CD4-positive, alpha-beta memory T cell (primary cell): ENCODE results near the gene ELOVL6. TPM values are rescaled to one million over a fixed set of nuclear protein-coding genes. Genes with fewer than 3 reads are reported as not detected.
"Not testable (repeated sequence)": the region's sequence is repeated elsewhere in the genome, so short reads cannot be mapped to it uniquely, and the experiment has no call there.

ENCODE experiments used
- CTCF ChIA-PET: fragments of 350-600 bp; sonication (Branson Sonifier 250); formaldehyde crosslinking; loops from one replicate; lab custom pipeline; 2021; ENCODE audit warnings: inconsistent platforms; ENCODE audit not compliant: partially characterized antibody; lab: Charles Lee
- POLR2A ChIA-PET: fragments of 350-600 bp; sonication (Branson Sonifier 250); formaldehyde crosslinking; loops from one replicate; lab custom pipeline; 2021; ENCODE audit not compliant: partially characterized antibody; lab: Charles Lee
- DNase-seq, 5 donors: peaks; one replicate each; pipeline versions ENCODE4 v3.0.0 to v3.0.0-alpha.2; 2020 to 2022; ENCODE audit warnings: mixed read lengths in 1 of 5
- H3K27ac ChIP-seq: one replicate; pipeline ENCODE4 v1.7.0; 2013; ENCODE audit warnings: low read depth, low read length
- H3K27me3 ChIP-seq: 2 replicates; pipeline ENCODE4 v1.7.0; 2013; ENCODE audit warnings: mild to moderate bottlenecking, low read length, moderate library complexity; ENCODE audit not compliant: insufficient read depth
- H3K36me3 ChIP-seq: 2 replicates; pipeline ENCODE4 v1.7.0; 2013; ENCODE audit warnings: mild to moderate bottlenecking, low read length, moderate library complexity; ENCODE audit not compliant: insufficient read depth
- H3K4me1 ChIP-seq: 2 replicates; pipeline ENCODE4 v1.7.0; 2013; ENCODE audit warnings: mild to moderate bottlenecking, low read length, moderate library complexity; ENCODE audit not compliant: insufficient read depth
- H3K4me3 ChIP-seq, 2 donors: one replicate each; pipeline ENCODE4 v1.7.0; 2013; ENCODE audit warnings: low read length in 2 of 2, mild to moderate bottlenecking in 1 of 2
- H3K9me3 ChIP-seq, 2 donors: one replicate each; pipeline ENCODE4 v1.7.0; 2013; ENCODE audit warnings: low read length in 2 of 2, control low read depth in 1 of 2; ENCODE audit not compliant: control insufficient read depth in 1 of 2
- H3K27ac Mint-ChIP-seq, 7 donors: one replicate each; pipeline ENCODE4 v1.8.0; 2020 to 2021; ENCODE audit warnings: mixed read lengths in 7 of 7, mild to moderate bottlenecking in 6 of 7, inconsistent platforms in 3 of 7, moderate library complexity in 3 of 7
- H3K27me3 Mint-ChIP-seq, 2 donors: one replicate each; pipeline ENCODE4 v1.8.0; 2020 to 2021; ENCODE audit warnings: mixed read lengths in 2 of 2
- H3K36me3 Mint-ChIP-seq, 2 donors: one replicate each; pipeline ENCODE4 v1.8.0; 2020 to 2021; ENCODE audit warnings: mixed read lengths in 2 of 2, inconsistent platforms in 1 of 2, mild to moderate bottlenecking in 1 of 2
- H3K4me1 Mint-ChIP-seq, 4 donors: one replicate each; pipeline ENCODE4 v1.8.0; 2020 to 2021; ENCODE audit warnings: mixed read lengths in 4 of 4, mild to moderate bottlenecking in 1 of 4
- H3K4me3 Mint-ChIP-seq, 8 donors: one replicate each; pipeline ENCODE4 v1.8.0; 2020 to 2021; ENCODE audit warnings: mixed read lengths in 8 of 8, mild to moderate bottlenecking in 7 of 8, moderate library complexity in 6 of 8, inconsistent platforms in 3 of 8
- H3K9me3 Mint-ChIP-seq, 8 donors: one replicate each; pipeline ENCODE4 v1.8.0; 2020 to 2021; ENCODE audit warnings: mixed read lengths in 8 of 8, mild to moderate bottlenecking in 5 of 8, inconsistent platforms in 3 of 8, moderate library complexity in 1 of 8
- intact Hi-C: fragments of 100-400 bp; cut with micrococcal nuclease; formaldehyde crosslinking; loops from one replicate; pipeline ENCODE4 v1.15.1; 2023
- polyA plus RNA-seq, 2 donors: library from polyadenylated mRNA; unstranded; fragments of 300-500 nt; fragmentation: Illumina TruSeq; gene quantifications; one replicate each; pipeline ENCODE4 v1.2.3, GENCODE V29; 2021
- total RNA-seq, 2 experiments: library from RNA; stranded (reverse); gene quantifications; one replicate each; pipeline ENCODE4 v1.2.3, GENCODE V29; 2021

The ELOVL6 gene
- total RNA-seq, result 1 to 10 TPM; 3.3 to 3.4 TPM
- polyA plus RNA-seq, result 1 to 10 TPM; 1.1 to 1.3 TPM

DNA sequence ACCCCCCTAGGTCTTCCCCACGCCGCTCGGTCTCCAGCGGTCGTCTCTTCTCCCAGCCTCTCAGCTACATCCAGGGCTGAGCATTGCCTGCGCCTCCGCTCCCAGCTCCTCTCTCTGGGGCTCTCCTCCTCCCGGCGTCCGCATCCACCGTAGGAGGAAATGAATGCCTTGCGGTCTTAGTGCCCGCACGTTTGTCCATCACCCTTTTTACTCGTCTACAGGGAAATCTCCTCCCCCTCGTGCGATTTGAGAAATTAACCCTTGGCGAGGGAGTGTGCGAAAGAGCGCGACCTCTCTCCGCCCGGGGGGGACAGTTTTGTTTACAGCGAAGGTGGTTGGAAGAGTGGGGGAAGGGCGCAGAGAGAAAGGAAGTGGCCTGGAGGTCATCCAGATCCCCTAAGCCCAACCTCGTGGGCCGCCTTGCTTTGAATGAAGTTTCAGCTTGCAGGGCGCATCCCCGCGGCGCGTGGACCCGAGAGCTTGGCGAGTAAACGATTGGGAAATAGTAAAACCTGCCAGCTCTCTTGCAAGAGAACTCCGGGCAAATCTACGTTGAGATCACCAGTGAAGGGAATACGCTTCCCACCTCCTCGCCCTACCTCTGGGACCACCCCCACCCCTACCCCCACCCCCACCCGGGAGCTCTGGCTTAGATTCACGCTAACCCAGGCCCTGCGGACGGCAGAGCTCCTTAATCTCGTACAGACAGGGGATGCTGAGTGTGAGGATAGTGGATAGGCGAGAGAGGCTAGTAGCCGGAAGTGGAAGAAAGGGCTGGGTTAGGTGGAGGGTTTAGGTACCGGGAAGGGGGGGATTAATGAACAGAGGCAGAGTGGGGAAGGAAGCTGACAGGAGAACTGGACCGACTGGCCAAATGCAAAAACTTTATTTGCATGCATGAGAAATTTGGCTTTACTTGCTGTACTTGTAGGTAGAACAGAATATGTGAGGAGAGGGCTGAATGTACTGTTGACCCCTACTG is at the start of gene ELOVL6:
Gene ELOVL6, minus strand, starts transcription at position 181 of the 982 bp plus-strand sequence. CDS start 280 bp downstream, outside the sequence.
- H3K4me1 Mint-ChIP-seq, result peaks cover 15 to 42% (median 22%) of the 10 kb centered on the region in 4 donors
- intact Hi-C loops, result loop anchor here (5.0 to 10.0 kb wide), 2 partner anchors 319 to 464 kb away; partner anchors contain the start of gene PLA2G12A
- H3K4me3 Mint-ChIP-seq, result peak within 1 kb of the TSS; percentile 96 to 100 (median 100)
- peak within 1 kb of the TSS; percentile 80 to 94 for H3K4me3 ChIP-seq
- no peaks in the 10 kb centered on the region for H3K27me3 ChIP-seq
- H3K27ac ChIP-seq, result peak within 1 kb of the TSS; percentile 74
- H3K27me3 Mint-ChIP-seq, result no peaks in the 10 kb centered on the region
- H3K27ac Mint-ChIP-seq, result peak within 1 kb of the TSS; percentile 78 to 97 (median 93)
- ChIA-PET POLR2A (interaction anchor here (6.9 kb wide), 1 partner anchor 34 kb away, joined by 80 read pairs; no protein-coding TSS in a partner anchor), CTCF (interaction anchor here (0.6 to 2.2 kb wide), 4 partner anchors 8 to 193 kb away, joined by 3 to 14 read pairs (median 3); no protein-coding TSS in a partner anchor)
- H3K9me3 Mint-ChIP-seq, result peaks cover 0 to 4% (median 0%) of the 10 kb centered on the region in 8 donors
- H3K4me1 ChIP-seq, result peaks cover 24% of the 10 kb centered on the region
- peak; percentile 15 to 44 (median 18) for DNase-seq
- no peaks in the 10 kb centered on the region for H3K9me3 ChIP-seq
- peaks cover 0 to 18% of the 10 kb centered on the region in 2 donors for H3K36me3 Mint-ChIP-seq
- no peaks in the 10 kb centered on the region for H3K36me3 ChIP-seq

- Mint-ChIP-seq H3K36me3 (no peaks in the 10 kb centered on the region), H3K27ac (no peak overlapping the region), H3K4me1 (no peaks in the 10 kb centered on the region), H3K27me3 (peaks cover 0 to 2% of the 10 kb centered on the region in 2 donors), H3K9me3 (no peaks in the 10 kb centered on the region), H3K4me3 (no peak overlapping the region)
- CTCF ChIA-PET, result no interaction called here
- H3K9me3 ChIP-seq, result no peaks in the 10 kb centered on the region
- no peak overlapping the region for H3K4me3 ChIP-seq
- no peaks in the 10 kb centered on the region for H3K4me1 ChIP-seq
- intact Hi-C loops, result no loop called here
- POLR2A ChIA-PET, result no interaction called here
- no peak overlapping the region for H3K27ac ChIP-seq
- H3K27me3 ChIP-seq, result no peaks in the 10 kb centered on the region
- no peaks in the 10 kb centered on the region for H3K36me3 ChIP-seq
- DNase-seq, result no peak
Observed at GRCh38 chr4:110248100-110248499, 49.7 kb upstream of the ELOVL6 start.

- H3K4me1 ChIP-seq, result no peaks in the 10 kb centered on the region
- no peaks in the 10 kb centered on the region for H3K36me3 ChIP-seq
- POLR2A ChIA-PET, result no interaction called here
- intact Hi-C loops, result no loop called here
- Mint-ChIP-seq H3K36me3 (no peaks in the 10 kb centered on the region), H3K27me3 (peaks cover 0 to 2% of the 10 kb centered on the region in 2 donors), H3K9me3 (no peaks in the 10 kb centered on the region), H3K4me3 (no peak overlapping the region), H3K27ac (no peak overlapping the region), H3K4me1 (no peaks in the 10 kb centered on the region)
- no peaks in the 10 kb centered on the region for H3K27me3 ChIP-seq
- H3K9me3 ChIP-seq, result no peaks in the 10 kb centered on the region
- H3K4me3 ChIP-seq, result no peak overlapping the region
- no peak for DNase-seq
- H3K27ac ChIP-seq, result no peak overlapping the region
- CTCF ChIA-PET, result no interaction called here
Observed at GRCh38 chr4:110247591-110247990, 49.2 kb upstream of the ELOVL6 start.

- H3K4me3 Mint-ChIP-seq, result no peak overlapping the region
- ChIA-PET POLR2A (no interaction called here), CTCF (no interaction called here)
- Histone ChIP-seq H3K36me3 (no peaks in the 10 kb centered on the region), H3K27ac (no peak overlapping the region), H3K27me3 (no peaks in the 10 kb centered on the region), H3K4me1 (no peaks in the 10 kb centered on the region), H3K9me3 (no peaks in the 10 kb centered on the region), H3K4me3 (no peak overlapping the region)
- DNase-seq, result no peak
- H3K27me3 Mint-ChIP-seq, result peaks cover 2% of the 10 kb centered on the region in 2 donors
- H3K9me3 Mint-ChIP-seq, result no peaks in the 10 kb centered on the region
- intact Hi-C loops, result no loop called here
- H3K27ac Mint-ChIP-seq, result no peak overlapping the region
- no peaks in the 10 kb centered on the region for H3K36me3 Mint-ChIP-seq
- H3K4me1 Mint-ChIP-seq, result no peaks in the 10 kb centered on the region
Observed at GRCh38 chr4:110245577-110245976, 47.2 kb upstream of the ELOVL6 start.

GRCh38 chr4:110236324-110236723 is 37.9 kb upstream of the ELOVL6 start:
- Histone ChIP-seq H3K4me1 (no peaks in the 10 kb centered on the region), H3K4me3 (no peak overlapping the region), H3K36me3 (no peaks in the 10 kb centered on the region), H3K27me3 (no peaks in the 10 kb centered on the region), H3K9me3 (no peaks in the 10 kb centered on the region), H3K27ac (no peak overlapping the region)
- no peak for DNase-seq
- POLR2A ChIA-PET, result no interaction called here
- no peaks in the 10 kb centered on the region for H3K36me3 Mint-ChIP-seq
- no peak overlapping the region for H3K4me3 Mint-ChIP-seq
- intact Hi-C loops, result no loop called here
- H3K4me1 Mint-ChIP-seq, result no peaks in the 10 kb centered on the region
- peaks cover 0 to 5% (median 0%) of the 10 kb centered on the region in 8 donors for H3K9me3 Mint-ChIP-seq
- CTCF ChIA-PET, result no interaction called here
- peaks cover 7 to 12% of the 10 kb centered on the region in 2 donors for H3K27me3 Mint-ChIP-seq
- no peak overlapping the region for H3K27ac Mint-ChIP-seq

- H3K27me3 ChIP-seq, POLR2A ChIA-PET, H3K27ac Mint-ChIP-seq, H3K27ac ChIP-seq, H3K4me3 Mint-ChIP-seq, H3K36me3 ChIP-seq, H3K9me3 ChIP-seq, CTCF ChIA-PET, H3K27me3 Mint-ChIP-seq, H3K4me3 ChIP-seq, H3K4me1 Mint-ChIP-seq, H3K4me1 ChIP-seq, H3K36me3 Mint-ChIP-seq, H3K9me3 Mint-ChIP-seq, DNase-seq, intact Hi-C loops: not testable (repeated sequence)
Observed at GRCh38 chr4:110233581-110233980, 35.2 kb upstream of the ELOVL6 start.

- Mint-ChIP-seq H3K27me3 (peaks cover 0 to 4% of the 10 kb centered on the region in 2 donors), H3K4me3 (no peak overlapping the region), H3K27ac (no peak overlapping the region), H3K36me3 (no peaks in the 10 kb centered on the region), H3K9me3 (peaks cover 0 to 6% (median 0%) of the 10 kb centered on the region in 8 donors), H3K4me1 (no peaks in the 10 kb centered on the region)
- no peaks in the 10 kb centered on the region for H3K4me1 ChIP-seq
- H3K4me3 ChIP-seq, result no peak overlapping the region
- H3K9me3 ChIP-seq, result no peaks in the 10 kb centered on the region
- H3K27ac ChIP-seq, result no peak overlapping the region
- ChIA-PET CTCF (no interaction called here), POLR2A (no interaction called here)
- intact Hi-C loops, result no loop called here
- H3K27me3 ChIP-seq, result no peaks in the 10 kb centered on the region
- no peaks in the 10 kb centered on the region for H3K36me3 ChIP-seq
- no peak for DNase-seq
Observed at GRCh38 chr4:110231869-110232268, 33.5 kb upstream of the ELOVL6 start.
